K562 (cell line): Measurements from ENCODE around the gene RNASEH2C. TPM values are rescaled to one million over a fixed set of nuclear protein-coding genes. Genes with fewer than 3 reads are reported as not detected.
A peak's percentile ranks its signal among the peaks of the same experiment; 100 is the strongest.

Source experiments
- ATAC-seq: fragments of 200-7000 bp; cut with Tn5 transposase; 3 replicates; pipeline ENCODE4 v1.9.1; 2020; ENCODE audit warnings: moderate library complexity
- BruUV-seq: library from RNA; stranded (reverse); fragments of 400-500 nt; replicated peaks from 2 replicates; lab custom pipeline; 2021; lab: Mats Ljungman, UMichigan
- CTCF ChIA-PET: fragments of 300-600 bp; formaldehyde crosslinking; extraction: SDS; loops from one replicate; lab custom pipeline; 2021; ENCODE audit warnings: low intra/inter-chr PET ratio; lab: Yijun Ruan, JAX
- POLR2A ChIA-PET: fragments of 300-600, 350-650 bp; sonication (Branson Sonifier 250); formaldehyde crosslinking; extraction: SDS; loops from one replicate; lab custom pipeline; 2021; ENCODE audit warnings: antibody characterized with exemption, inconsistent platforms; lab: Yijun Ruan, JAX
- DNase-seq, 4 experiments: peaks; one replicate each; pipeline versions ENCODE4 v3.0.0 to v3.0.0-alpha.2; 2011 to 2018; ENCODE audit warnings: low spot score in 3 of 4, mixed read lengths in 3 of 4; ENCODE audit errors: extremely low read depth in 1 of 4
- FAIRE-seq: peaks from 2 replicates; lab custom pipeline; 2011; peaks lifted over from hg19 to GRCh38; lab: Jason Lieb, UNC
- H2AFZ ChIP-seq: 2 replicates; pipeline ENCODE4 v1.6.0; 2011; ENCODE audit warnings: low read depth, low read length, control low read depth, inconsistent platforms
- H3K27ac ChIP-seq: fragments of 200-600 bp; 3 replicates; pipeline ENCODE4 v1.8.0; 2011; ENCODE audit warnings: low read depth, mild to moderate bottlenecking, control low read depth, inconsistent platforms, low read length, moderate library complexity, mixed read lengths; ENCODE audit errors: extremely low read depth
- H3K27me3 ChIP-seq, 2 experiments: fragments of 300-600 bp in 1 of 2; 2 replicates in 1 of 2; 3 replicates in 1 of 2; pipeline versions ENCODE4 v1.6.0 to v1.8.0; 2011; ENCODE audit warnings: inconsistent platforms in 2 of 2, low read length in 2 of 2, mild to moderate bottlenecking in 1 of 2, mixed read lengths in 1 of 2, moderate library complexity in 1 of 2; ENCODE audit not compliant: control insufficient read depth in 2 of 2, insufficient read depth in 2 of 2
- H3K36me3 ChIP-seq: fragments of 300-600 bp; 3 replicates; pipeline ENCODE4 v1.8.0; 2011; ENCODE audit warnings: mild to moderate bottlenecking, low read length, inconsistent platforms; ENCODE audit not compliant: control insufficient read depth, insufficient read depth
- H3K4me1 ChIP-seq, 2 experiments: fragments of 200-600 bp in 1 of 2; replicated peaks in 1 of 2; 2 replicates in 1 of 2; 3 replicates in 1 of 2; pipeline versions ENCODE4 v1.5.1 to v1.8.0; 2011; ENCODE audit warnings: inconsistent platforms in 2 of 2, low read length in 2 of 2, mild to moderate bottlenecking in 1 of 2, mixed read lengths in 1 of 2, moderate library complexity in 1 of 2; ENCODE audit not compliant: control insufficient read depth in 2 of 2, insufficient read depth in 2 of 2
- H3K4me2 ChIP-seq: 2 replicates; pipeline ENCODE4 v1.6.1; 2011; ENCODE audit warnings: low read length, control low read depth, inconsistent platforms, mixed read lengths; ENCODE audit not compliant: insufficient read depth
- H3K4me3 ChIP-seq: fragments of 200-600 bp; sonication (generic), shearing (Covaris generic); 2 replicates; pipeline ENCODE4 v1.5.1; 2016; ENCODE audit warnings: control low read depth, inconsistent platforms
- H3K79me2 ChIP-seq: fragments of 200-600 bp; 3 replicates; pipeline ENCODE4 v1.8.0; 2011; ENCODE audit warnings: low read length, inconsistent platforms; ENCODE audit not compliant: control insufficient read depth, insufficient read depth
- H3K9ac ChIP-seq, 2 experiments: 2 replicates each; pipeline versions ENCODE4 v1.6.0 to v1.6.1; 2011; ENCODE audit warnings: low read depth in 2 of 2, low read length in 2 of 2, control low read depth in 1 of 2, inconsistent platforms in 1 of 2, mild to moderate bottlenecking in 1 of 2, mixed read lengths in 1 of 2; ENCODE audit not compliant: insufficient read depth in 1 of 2
- H3K9me1 ChIP-seq: one replicate; pipeline ENCODE4 v1.6.0; 2011; ENCODE audit warnings: inconsistent platforms, mild to moderate bottlenecking, low read length, moderate library complexity; ENCODE audit not compliant: control insufficient read depth, insufficient read depth
- H3K9me3 ChIP-seq: replicated peaks from 2 replicates; pipeline ENCODE4 v1.5.1; 2011; ENCODE audit warnings: low read depth, low read length, inconsistent platforms; ENCODE audit not compliant: control insufficient read depth, insufficient read depth
- H4K20me1 ChIP-seq: replicated peaks from 2 replicates; pipeline ENCODE4 v1.6.1; 2011; ENCODE audit warnings: low read length, inconsistent platforms, mixed read lengths; ENCODE audit not compliant: control insufficient read depth, insufficient read depth
- E4F1 ChIP-seq: fragments of 250-450 bp; sonication (Bioruptor Pico); IDR thresholded peaks from 2 replicates; pipeline ENCODE4 v1.5.0; 2021; ENCODE audit warnings: mild to moderate bottlenecking, borderline replicate concordance
- ELF4 ChIP-seq: fragments of 450-650 bp; formaldehyde crosslinking; IDR thresholded peaks from 2 replicates; pipeline ENCODE4 v1.4.0; 2022; ENCODE audit warnings: missing genetic modification characterization
- KLF13 ChIP-seq: fragments of 450-650 bp; IDR thresholded peaks from 2 replicates; pipeline ENCODE4 v1.6.1; 2016; ENCODE audit warnings: missing genetic modification characterization, low read depth, mild to moderate bottlenecking, missing compliant biosample characterization, moderate library complexity, borderline replicate concordance
- MAZ ChIP-seq, 2 experiments: fragments of 450-650 bp in 1 of 2; sonication (generic) in 1 of 2; formaldehyde crosslinking; IDR thresholded peaks in 1 of 2; conservative IDR thresholded peaks in 1 of 2; 2 replicates each; pipeline versions ENCODE4 v1.4.0 to v1.5.0; 2020; ENCODE audit warnings: mild to moderate bottlenecking in 1 of 2, missing genetic modification reagents in 1 of 2
- MEIS2 ChIP-seq: fragments of 450-650 bp; IDR thresholded peaks from 2 replicates; pipeline ENCODE4 v1.6.1; 2014; ENCODE audit warnings: mild to moderate bottlenecking; ENCODE audit not compliant: partially characterized antibody
- NFIC ChIP-seq: fragments of 450-650 bp; IDR thresholded peaks from 2 replicates; pipeline ENCODE4 v1.6.1; 2017; ENCODE audit warnings: mild to moderate bottlenecking, inconsistent platforms
- RFX7 ChIP-seq: fragments of 250-450 bp; sonication (Bioruptor Pico); IDR thresholded peaks from 2 replicates; pipeline ENCODE4 v1.5.1; 2021; ENCODE audit warnings: mild to moderate bottlenecking
- ZFX ChIP-seq: sonication (generic); formaldehyde crosslinking; IDR thresholded peaks from 2 replicates; pipeline ENCODE4 v1.8.0; 2022; ENCODE audit warnings: mild to moderate bottlenecking, missing genetic modification reagents, moderate library complexity
- WGBS: fragments of 100-300 bp; shearing (Covaris generic); methylation state at CpG from one replicate; pipeline ENCODE4 v1.1.6; 2016; ENCODE audit warnings: low coverage, mixed read lengths; ENCODE audit not compliant: insufficient coverage; ENCODE audit errors: missing lambda C conversion rate; 5-methylcytosine and 5-hydroxymethylcytosine counted together
- in situ Hi-C: fragments of 300-500 bp; cut with MboI; formaldehyde crosslinking; loops from 4 replicates; pipeline ENCODE4 v1.15.0; 2018; ENCODE audit warnings: inconsistent platforms, mixed read lengths
- intact Hi-C: fragments of 100-400 bp; cut with micrococcal nuclease; formaldehyde crosslinking; loops from 2 replicates; pipeline ENCODE4 v1.14.2; 2022
- polyA plus RNA-seq, 8 experiments: library from polyadenylated mRNA; depleted of rRNA in 4 of 8; stranded (reverse) in 5 of 8; unstranded in 3 of 8; fragments of >200 nt; fragmentation: Nextera tagmentation in 2 of 8; fragmentation: Illumina TruSeq in 1 of 8; extraction: Ambion mirVana in 2 of 8; extraction: Trizol in 1 of 8; gene quantifications; 2 replicates each; pipeline versions ENCODE4 v1.2.1 to v1.2.3, GENCODE V29; 2011 to 2014; ENCODE audit warnings: inconsistent platforms in 1 of 8, missing spikeins in 1 of 8
- total RNA-seq, 7 experiments: library from RNA; depleted of rRNA in 6 of 7; stranded (reverse); fragments of >200 nt in 6 of 7; fragmentation: Illumina TruSeq in 2 of 7; extraction: Trizol in 2 of 7; gene quantifications; 2 replicates each; pipeline versions ENCODE4 v1.2.1 to v1.2.3, GENCODE V29; 2011 to 2021; ENCODE audit warnings: low replicate concordance in 1 of 7
- TF ChIP-seq, protein P1 (sequence below), 2 experiments: fragments of 450-650 bp; formaldehyde crosslinking in 1 of 2; IDR thresholded peaks; 2 replicates each; pipeline versions ENCODE4 v1.4.0 to v1.6.1; 2014 to 2020; ENCODE audit warnings: mild to moderate bottlenecking in 2 of 2, borderline replicate concordance in 1 of 2, low read depth in 1 of 2

Gene RNASEH2C
- total and polyA plus RNA-seq, 9 of the 15 experiments (the other 6 are each of a cell fraction or from before 2014, with no cell fraction given) = 5.4 to 78.2 (median 15.6) TPM

DNA sequence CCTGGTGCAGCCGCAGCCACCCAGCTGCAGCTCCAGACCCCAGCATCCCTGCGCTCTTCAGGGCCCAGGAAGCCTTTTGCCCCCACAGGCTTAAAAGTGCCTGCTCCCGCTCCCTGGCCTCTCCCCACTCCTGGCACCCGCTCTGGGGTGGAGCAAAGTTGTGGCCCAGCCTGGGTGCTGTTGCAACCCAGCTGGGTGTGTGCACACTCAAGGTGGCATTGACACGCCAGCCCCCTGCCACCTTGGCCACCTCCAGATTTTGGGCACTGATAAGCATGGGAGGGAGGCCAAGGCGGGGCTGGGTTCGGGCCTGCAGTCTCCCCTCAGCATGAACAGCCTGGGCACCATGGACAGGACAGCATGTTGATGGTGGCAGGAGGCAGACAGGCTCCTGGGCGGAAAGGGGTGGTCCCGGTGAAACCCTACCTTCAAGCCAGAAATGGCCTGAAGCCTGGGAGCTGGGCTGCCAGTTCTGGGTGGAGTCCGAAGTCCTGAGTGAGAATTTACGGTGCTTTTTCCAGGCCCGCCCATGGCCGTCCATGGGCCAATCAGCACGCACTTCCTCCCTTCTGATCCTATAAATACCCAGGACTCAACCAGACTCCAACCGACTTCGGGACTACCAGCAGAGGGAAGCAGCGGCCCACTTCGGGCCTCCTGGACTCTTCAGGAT lies 23.6 kb upstream of the RNASEH2C start:
- in situ Hi-C loops = no loop called here
- H3K4me3 ChIP-seq = no peak overlapping the region
- FAIRE-seq (no peak), ATAC-seq (peak; percentile 99), DNase-seq (peak; percentile 32 to 67 (median 52))
- H3K79me2 ChIP-seq = no peaks in the 10 kb centered on the region
- no peak overlapping the region for H3K9ac ChIP-seq
- no peak overlapping the region for H3K27ac ChIP-seq
- H3K9me1 ChIP-seq = no peaks in the 10 kb centered on the region
- no peaks in the 10 kb centered on the region for H3K36me3 ChIP-seq
- ChIA-PET POLR2A (interaction anchor here (0.6 to 1.4 kb wide), 7 partner anchors 20 to 490 kb away, joined by 3 to 4 read pairs (median 3); partner anchors contain the start of gene RNASEH2C), CTCF (interaction anchor here (1.0 to 2.0 kb wide), 3 partner anchors 13 to 74 kb away, joined by 3 to 9 read pairs (median 6); no protein-coding TSS in a partner anchor)
- peaks cover 4 to 15% of the 10 kb centered on the region in 2 experiments; a peak in 3 of 5 replicates for H3K4me1 ChIP-seq
- H3K4me2 ChIP-seq = no peak overlapping the region; the same call in 1 of the 2 replicates
- intact Hi-C loops = loop anchor here (1.0 kb wide), 1 partner anchor 74 kb away; no protein-coding TSS in a partner anchor
- no peaks in the 10 kb centered on the region for H4K20me1 ChIP-seq
- BruUV-seq = no TSS peak
- H3K27me3 ChIP-seq = peaks cover 9 to 19% of the 10 kb centered on the region in 2 experiments; a peak in 4 of 5 replicates
- H2AFZ ChIP-seq = peak overlapping the region; percentile 38; the same call in 1 of the 2 replicates
- 27% methylated on average over 18 of the region's 18 CpGs for WGBS
- H3K9me3 ChIP-seq = no peaks in the 10 kb centered on the region; the same call in 1 of the 2 replicates
- TF ChIP-seq ELF4 (CRISPR knock-in tag) (no peak), E4F1 (CRISPR knock-in tag) (no peak), MEIS2 (peak; percentile 30), KLF13 (tag) (no peak), ZFX (CRISPR knock-in tag) (0 out of 2 replicates have a peak, but pooled peaks have one; percentile 9), RFX7 (CRISPR knock-in tag) (no peak), NFIC (no peak), MAZ (CRISPR knock-in tag; conservative IDR thresholded peaks at IDR 0.05 in 1 of 2, IDR thresholded peaks at IDR 0.05 in 1 of 2) (peak in 1 of 2 experiments; percentile 39; a peak in 1 of 4 replicates)
- TF ChIP-seq, protein P1, sequence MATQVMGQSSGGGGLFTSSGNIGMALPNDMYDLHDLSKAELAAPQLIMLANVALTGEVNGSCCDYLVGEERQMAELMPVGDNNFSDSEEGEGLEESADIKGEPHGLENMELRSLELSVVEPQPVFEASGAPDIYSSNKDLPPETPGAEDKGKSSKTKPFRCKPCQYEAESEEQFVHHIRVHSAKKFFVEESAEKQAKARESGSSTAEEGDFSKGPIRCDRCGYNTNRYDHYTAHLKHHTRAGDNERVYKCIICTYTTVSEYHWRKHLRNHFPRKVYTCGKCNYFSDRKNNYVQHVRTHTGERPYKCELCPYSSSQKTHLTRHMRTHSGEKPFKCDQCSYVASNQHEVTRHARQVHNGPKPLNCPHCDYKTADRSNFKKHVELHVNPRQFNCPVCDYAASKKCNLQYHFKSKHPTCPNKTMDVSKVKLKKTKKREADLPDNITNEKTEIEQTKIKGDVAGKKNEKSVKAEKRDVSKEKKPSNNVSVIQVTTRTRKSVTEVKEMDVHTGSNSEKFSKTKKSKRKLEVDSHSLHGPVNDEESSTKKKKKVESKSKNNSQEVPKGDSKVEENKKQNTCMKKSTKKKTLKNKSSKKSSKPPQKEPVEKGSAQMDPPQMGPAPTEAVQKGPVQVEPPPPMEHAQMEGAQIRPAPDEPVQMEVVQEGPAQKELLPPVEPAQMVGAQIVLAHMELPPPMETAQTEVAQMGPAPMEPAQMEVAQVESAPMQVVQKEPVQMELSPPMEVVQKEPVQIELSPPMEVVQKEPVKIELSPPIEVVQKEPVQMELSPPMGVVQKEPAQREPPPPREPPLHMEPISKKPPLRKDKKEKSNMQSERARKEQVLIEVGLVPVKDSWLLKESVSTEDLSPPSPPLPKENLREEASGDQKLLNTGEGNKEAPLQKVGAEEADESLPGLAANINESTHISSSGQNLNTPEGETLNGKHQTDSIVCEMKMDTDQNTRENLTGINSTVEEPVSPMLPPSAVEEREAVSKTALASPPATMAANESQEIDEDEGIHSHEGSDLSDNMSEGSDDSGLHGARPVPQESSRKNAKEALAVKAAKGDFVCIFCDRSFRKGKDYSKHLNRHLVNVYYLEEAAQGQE (IDR thresholded peaks at IDR 0.05; ENCODE audit: borderline replicate concordance) = peak; percentile 72; the same call in 1 of the 2 replicates
- TF ChIP-seq, protein P1 (CRISPR knock-in tag; IDR thresholded peaks at IDR 0.05; ENCODE audit: low read depth) = no peak
